ENCODE data around the gene DHX35. TPM values are rescaled to one million over a fixed set of nuclear protein-coding genes. Genes with fewer than 3 reads are reported as not detected.

DHX35 gene
- total and polyA plus RNA-seq, 2 of the 13 experiments (the other 11 are each of a cell fraction or from before 2014, with no cell fraction given) = 25.8 to 28.7 TPM

GRCh38 chr20:39070484-39071231 lies 108.5 kb downstream of the DHX35 start (continued):
- TF ChIP-seq ATF2 (CRISPR knock-in tag; IDR thresholded peaks at IDR 0.05) = no peak
- 0 out of 2 replicates have a peak, but pooled peaks have one; percentile 22 for TF ChIP-seq ETS1 (CRISPR knock-in tag; IDR thresholded peaks at IDR 0.05)
- peak; percentile 53; the same call in 1 of the 2 replicates for TF ChIP-seq ZNF503 (CRISPR knock-in tag; IDR thresholded peaks at IDR 0.05)
- TF ChIP-seq ZNF737 (CRISPR knock-in tag; IDR thresholded peaks at IDR 0.05; ENCODE audit: borderline replicate concordance) = no peak
- TF ChIP-seq FOXK1 (CRISPR knock-in tag; IDR thresholded peaks at IDR 0.05; ENCODE audit: borderline replicate concordance, low read depth) = peak; percentile 71; the same call in 1 of the 2 replicates
- TF ChIP-seq FOXA3 (CRISPR knock-in tag; IDR thresholded peaks at IDR 0.05) = peak; percentile 61
- TF ChIP-seq HOXA7 (CRISPR knock-in tag; IDR thresholded peaks at IDR 0.05) = no peak
- TF ChIP-seq ZNF282 (IDR thresholded peaks at IDR 0.05; ENCODE audit: partially characterized antibody) = no peak
- TF ChIP-seq ARID3A (IDR thresholded peaks at IDR 0.05; ENCODE audit: low read depth, low read length) = peak; percentile 28; the same call in 1 of the 2 replicates
- no peak for TF ChIP-seq CCAR2 (optimal IDR thresholded peaks at IDR 0.05; ENCODE audit: low read depth, low read length)
- no peak for TF ChIP-seq MYPOP (CRISPR knock-in tag; IDR thresholded peaks at IDR 0.05)
- TF ChIP-seq ZNF30 (CRISPR knock-in tag; IDR thresholded peaks at IDR 0.05) = no peak
- TF ChIP-seq ZNF18 (CRISPR knock-in tag; IDR thresholded peaks at IDR 0.05; ENCODE audit: insufficient replicate concordance) = no peak
- peak; percentile 68; the same call in 1 of the 2 replicates for TF ChIP-seq ZNF580 (CRISPR knock-in tag; IDR thresholded peaks at IDR 0.05; ENCODE audit: borderline replicate concordance, low read depth)
- no peak for TF ChIP-seq ZBTB8A (CRISPR knock-in tag; IDR thresholded peaks at IDR 0.05; ENCODE audit: borderline replicate concordance, low read depth)
- no peak for TF ChIP-seq PAX8 (CRISPR knock-in tag; IDR thresholded peaks at IDR 0.05; ENCODE audit: borderline replicate concordance)
- 0 out of 2 replicates have a peak, but pooled peaks have one; percentile 23 for TF ChIP-seq FOXO1 (CRISPR knock-in tag; IDR thresholded peaks at IDR 0.05)
- 0 out of 2 replicates have a peak, but pooled peaks have one; percentile 15 for TF ChIP-seq GABPB1 (CRISPR knock-in tag; IDR thresholded peaks at IDR 0.05)
- no peak for TF ChIP-seq ZSCAN22 (CRISPR knock-in tag; IDR thresholded peaks at IDR 0.05)

Measured in HepG2 (cell line).